ENCODE measurements around the gene MBD3L5.
"Not testable (repeated sequence)": the region's sequence is repeated elsewhere in the genome, so short reads cannot be mapped to it uniquely, and the experiment has no call there.

DNA sequence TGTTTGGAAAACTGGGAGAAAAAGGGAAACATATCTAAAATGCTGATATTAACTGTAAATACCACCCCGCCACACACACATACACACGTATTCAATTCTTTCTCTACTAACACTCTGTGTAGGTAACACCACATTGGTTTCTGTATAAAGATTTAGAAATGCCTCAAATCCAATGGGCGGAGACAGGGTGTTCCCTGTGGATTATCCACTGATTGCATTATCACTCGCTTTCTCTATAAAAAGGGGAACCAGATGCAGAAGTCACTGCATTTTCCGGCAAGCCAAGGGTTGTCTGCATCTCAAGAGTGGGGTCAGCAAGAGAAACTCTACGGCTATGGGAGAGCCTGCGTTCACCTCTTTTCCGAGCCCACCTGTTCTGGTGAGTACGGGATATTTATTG lies at the start of gene MBD3L5:
- not testable (repeated sequence) for TF ChIP-seq POLR2A (IDR thresholded peaks at IDR 0.05; ENCODE audit: low read depth, low read length); TAF1 (IDR thresholded peaks at IDR 0.05; ENCODE audit: borderline replicate concordance, low read depth, low read length)
